Dermis microvascular lymphatic vessel endothelial cell (primary cell): ENCODE results near the gene ACTR10. TPM values are rescaled to one million over a fixed set of nuclear protein-coding genes. Genes with fewer than 3 reads are reported as not detected.

Experiments used
- DNase-seq, 2 donors: peaks; one replicate each; pipeline versions ENCODE4 v3.0.0 to v3.0.0-alpha.2; 2010; ENCODE audit warnings: low read depth in 2 of 2
- total RNA-seq: library from RNA; depleted of rRNA; stranded (reverse); fragments of >200 nt; gene quantifications from 2 replicates; pipeline ENCODE4 v1.2.1, GENCODE V29; 2014

Gene ACTR10
- total RNA-seq, 1 donor from 2014 or later = 27.7 TPM

GRCh38 chr14:58278177-58278576 is 78.2 kb downstream of the ACTR10 start:
- DNase-seq = no peak

- DNase-seq = peak; percentile 51 to 93
Observed at GRCh38 chr14:58280954-58281787, 81.2 kb downstream of the ACTR10 start.

GRCh38 chr14:58281969-58282368 is 82.0 kb downstream of the ACTR10 start:
- DNase-seq = no peak

GRCh38 chr14:58282925-58283593 is 83.1 kb downstream of the ACTR10 start:
- DNase-seq = no peak

GRCh38 chr14:58283730-58284129 is 83.8 kb downstream of the ACTR10 start:
- DNase-seq = no peak

GRCh38 chr14:58285132-58285531 is 85.2 kb downstream of the ACTR10 start:
- DNase-seq = no peak

Other genes starting within 250 kb of the ACTR10 start
- gene ARMH4, start 47.9 kb upstream of the ACTR10 start, total RNA-seq = 1.4 and 1.5 TPM in 2 replicates
- gene PSMA3, start 44.7 kb downstream of the ACTR10 start, total RNA-seq = 106 and 120 TPM in 2 replicates
- gene ARID4A, start 98.4 kb downstream of the ACTR10 start, total RNA-seq = 8.7 and 10.6 TPM in 2 replicates
- not detected in 2 replicates for gene TOMM20L, start 195.8 kb downstream of the ACTR10 start, total RNA-seq
- 15.7 and 17.7 TPM in 2 replicates for gene TIMM9, start 227.4 kb downstream of the ACTR10 start, total RNA-seq
- gene KIAA0586, start 227.6 kb downstream of the ACTR10 start, total RNA-seq = 15.2 and 17.1 TPM in 2 replicates